ENCODE data around the gene TRIM66. TPM values are rescaled to one million over a fixed set of nuclear protein-coding genes. Genes with fewer than 3 reads are reported as not detected.

Gene TRIM66
- polyA plus RNA-seq, 3 donors, result 0.04 to 12.0 (median 0.47) TPM

GRCh38 chr11:8729067-8729466 lies 46.6 kb upstream of the TRIM66 start:
- DNase-seq, result no peak
- Histone ChIP-seq H4K20me1 (ENCODE audit: insufficient read depth, low read length) (no peaks in the 10 kb centered on the region), H3K9ac (ENCODE audit: insufficient read depth, low read length, poor library complexity, severe bottlenecking) (no peak overlapping the region), H3K9me3 (replicated peaks in 1 of 2; ENCODE audit: control insufficient read depth in 1 of 2, insufficient read depth in 1 of 2, low read length in 2 of 2) (no peaks in the 10 kb centered on the region), H3K27ac (ENCODE audit: low read depth in 1 of 2, low read length in 2 of 2) (no peak overlapping the region), H3K4me2 (replicated peaks; ENCODE audit: extremely low read depth, low read length, poor library complexity, severe bottlenecking) (no peak overlapping the region), H2AFZ (ENCODE audit: insufficient read depth, low read depth, low read length, poor library complexity, severe bottlenecking) (no peak overlapping the region), H3K27me3 (ENCODE audit: control insufficient read depth in 2 of 2, insufficient read depth in 2 of 2, low read length in 2 of 2) (no peaks in the 10 kb centered on the region), H3K36me3 (replicated peaks in 1 of 2; ENCODE audit: control insufficient read depth in 1 of 2, insufficient read depth in 2 of 2, low read length in 2 of 2) (no peaks in the 10 kb centered on the region), H3K4me3 (replicated peaks in 1 of 3; ENCODE audit: low read depth in 2 of 3, low read length in 3 of 3) (no peak overlapping the region), H3K4me1 (ENCODE audit: control insufficient read depth in 1 of 2, insufficient read depth in 2 of 2, low read length in 2 of 2) (peaks cover 3 to 10% of the 10 kb centered on the region in 2 donors), H3K79me2 (ENCODE audit: insufficient read depth, low read length) (no peaks in the 10 kb centered on the region)
- Mint-ChIP-seq H3K36me3 (no peaks in the 10 kb centered on the region), H3K9me3 (peaks cover 0 to 2% (median 0%) of the 10 kb centered on the region in 7 donors), H3K27me3 (ENCODE audit: low read depth in 3 of 3) (peaks cover 0 to 6% (median 2%) of the 10 kb centered on the region in 3 donors), H3K4me1 (peaks cover 15% of the 10 kb centered on the region), H3K4me3 (no peak overlapping the region), H3K27ac (no peak overlapping the region)
- WGBS (ENCODE audit: insufficient coverage), result 60% methylated on average over 2 of the region's 6 CpGs
- intact Hi-C loops (cut with micrococcal nuclease), result no loop called here
- no peak for TF ChIP-seq CTCF (IDR thresholded peaks at IDR 0.05)

- H3K27ac Mint-ChIP-seq, result no peak overlapping the region
- 64% methylated on average over 2 of the region's 4 CpGs for WGBS (ENCODE audit: insufficient coverage)
Observed at GRCh38 chr11:8728563-8728962, 46.1 kb upstream of the TRIM66 start.

More at GRCh38 chr11:8728563-8728962, 46.1 kb upstream of the TRIM66 start:
- intact Hi-C loops (cut with micrococcal nuclease), result no loop called here
- H3K9ac ChIP-seq (ENCODE audit: insufficient read depth, low read length, poor library complexity, severe bottlenecking), result no peak overlapping the region
- H3K79me2 ChIP-seq (ENCODE audit: insufficient read depth, low read length), result no peaks in the 10 kb centered on the region
- no peaks in the 10 kb centered on the region for H3K36me3 ChIP-seq (replicated peaks in 1 of 2; ENCODE audit: control insufficient read depth in 1 of 2, insufficient read depth in 2 of 2, low read length in 2 of 2)
- H4K20me1 ChIP-seq (ENCODE audit: insufficient read depth, low read length), result no peaks in the 10 kb centered on the region
- Mint-ChIP-seq H3K9me3 (peaks cover 0 to 2% (median 0%) of the 10 kb centered on the region in 7 donors), H3K36me3 (no peaks in the 10 kb centered on the region), H3K4me1 (peaks cover 13% of the 10 kb centered on the region), H3K4me3 (no peak overlapping the region), H3K27me3 (ENCODE audit: low read depth in 3 of 3) (peaks cover under 1 to 6% (median 2%) of the 10 kb centered on the region in 3 donors)
- H3K27me3 ChIP-seq (ENCODE audit: control insufficient read depth in 2 of 2, insufficient read depth in 2 of 2, low read length in 2 of 2), result no peaks in the 10 kb centered on the region
- no peak overlapping the region for H3K4me2 ChIP-seq (replicated peaks; ENCODE audit: extremely low read depth, low read length, poor library complexity, severe bottlenecking)
- H3K27ac ChIP-seq (ENCODE audit: low read depth in 1 of 2, low read length in 2 of 2), result no peak overlapping the region
- no peak overlapping the region for H3K4me3 ChIP-seq (replicated peaks in 1 of 3; ENCODE audit: low read depth in 2 of 3, low read length in 3 of 3)
- DNase-seq, result no peak
- no peaks in the 10 kb centered on the region for H3K9me3 ChIP-seq (replicated peaks in 1 of 2; ENCODE audit: control insufficient read depth in 1 of 2, insufficient read depth in 1 of 2, low read length in 2 of 2)
- H2AFZ ChIP-seq (ENCODE audit: insufficient read depth, low read depth, low read length, poor library complexity, severe bottlenecking), result no peak overlapping the region
- TF ChIP-seq CTCF (IDR thresholded peaks at IDR 0.05), result no peak
- H3K4me1 ChIP-seq (ENCODE audit: control insufficient read depth in 1 of 2, insufficient read depth in 2 of 2, low read length in 2 of 2), result peaks cover 3 to 10% of the 10 kb centered on the region in 2 donors
